K562 (cell line): ENCODE results near the gene FARP1. TPM values are rescaled to one million over a fixed set of nuclear protein-coding genes. Genes with fewer than 3 reads are reported as not detected.

Experiments used
- ATF1 ChIP-seq, 2 experiments: fragments of 450-650 bp in 1 of 2; IDR thresholded peaks; 2 replicates each; pipeline ENCODE4 v1.6.1; 2016; ENCODE audit warnings: missing compliant biosample characterization in 1 of 2, missing genetic modification characterization in 1 of 2
- ATF2 ChIP-seq: sonication (generic); formaldehyde crosslinking; IDR thresholded peaks from 2 replicates; pipeline ENCODE4 v1.8.1; 2022; ENCODE audit warnings: missing genetic modification reagents
- CBX5 ChIP-seq: IDR thresholded peaks from 2 replicates; pipeline ENCODE4 v1.6.1; 2014; ENCODE audit warnings: low read depth, borderline replicate concordance
- CSDE1 ChIP-seq, 2 experiments: fragments of 450-650 bp; IDR thresholded peaks; 2 replicates each; pipeline ENCODE4 v1.6.1; 2016; ENCODE audit warnings: mild to moderate bottlenecking in 1 of 2
- ELF2 ChIP-seq: fragments of 250-450 bp; sonication (Bioruptor Pico); IDR thresholded peaks from 2 replicates; pipeline ENCODE4 v1.5.0; 2021; ENCODE audit warnings: mild to moderate bottlenecking
- EP300 ChIP-seq: IDR thresholded peaks from 2 replicates; pipeline ENCODE4 v1.6.1; 2012; ENCODE audit warnings: low read length, improper control_type of control experiment
- EZH2 ChIP-seq: IDR thresholded peaks from 2 replicates; pipeline ENCODE4 v1.6.1; 2012; ENCODE audit warnings: low read depth, mild to moderate bottlenecking, inconsistent platforms, low read length, borderline replicate concordance
- FOXP4 ChIP-seq: sonication (generic); formaldehyde crosslinking; IDR thresholded peaks from 2 replicates; pipeline ENCODE4 v1.8.0; 2022; ENCODE audit warnings: mild to moderate bottlenecking, missing genetic modification reagents, borderline replicate concordance
- MED1 ChIP-seq: sonication (generic); formaldehyde crosslinking; IDR thresholded peaks from 2 replicates; pipeline ENCODE4 v1.8.1; 2023; ENCODE audit warnings: missing genetic modification reagents, borderline replicate concordance
- REST ChIP-seq, 2 experiments: fragments of 450-650 bp; formaldehyde crosslinking in 1 of 2; IDR thresholded peaks; 2 replicates each; pipeline versions ENCODE4 v1.4.0 to v1.6.1; 2014 to 2020; ENCODE audit warnings: mild to moderate bottlenecking in 2 of 2, borderline replicate concordance in 1 of 2, low read depth in 1 of 2
- STAT5A ChIP-seq: IDR thresholded peaks from 2 replicates; pipeline ENCODE4 v1.6.1; 2012; ENCODE audit warnings: low read length, inconsistent platforms, borderline replicate concordance
- TAF7 ChIP-seq: fragments of 450-650 bp; IDR thresholded peaks from 2 replicates; pipeline ENCODE4 v1.6.1; 2016; ENCODE audit warnings: missing genetic modification characterization, missing compliant biosample characterization
- ZEB2 ChIP-seq: fragments of 450-650 bp; IDR thresholded peaks from 2 replicates; pipeline ENCODE4 v1.6.1; 2016
- ZNF347 ChIP-seq: fragments of 450-650 bp; formaldehyde crosslinking; IDR thresholded peaks from 2 replicates; pipeline ENCODE4 v1.4.0; 2020; ENCODE audit warnings: low read depth, mild to moderate bottlenecking, moderate library complexity
- ZSCAN29 ChIP-seq: fragments of 450-650 bp; IDR thresholded peaks from 2 replicates; pipeline ENCODE4 v1.6.1; 2017
- polyA plus RNA-seq, 8 experiments: library from polyadenylated mRNA; depleted of rRNA in 4 of 8; stranded (reverse) in 5 of 8; unstranded in 3 of 8; fragments of >200 nt; fragmentation: Nextera tagmentation in 2 of 8; fragmentation: Illumina TruSeq in 1 of 8; extraction: Ambion mirVana in 2 of 8; extraction: Trizol in 1 of 8; gene quantifications; 2 replicates each; pipeline versions ENCODE4 v1.2.1 to v1.2.3, GENCODE V29; 2011 to 2014; ENCODE audit warnings: inconsistent platforms in 1 of 8, missing spikeins in 1 of 8
- total RNA-seq, 7 experiments: library from RNA; depleted of rRNA in 6 of 7; stranded (reverse); fragments of >200 nt in 6 of 7; fragmentation: Illumina TruSeq in 2 of 7; extraction: Trizol in 2 of 7; gene quantifications; 2 replicates each; pipeline versions ENCODE4 v1.2.1 to v1.2.3, GENCODE V29; 2011 to 2021; ENCODE audit warnings: low replicate concordance in 1 of 7

The FARP1 gene
- total and polyA plus RNA-seq, 9 of the 15 experiments (the other 6 are each of a cell fraction or from before 2014, with no cell fraction given): 0.03 to 0.29 (median 0.05) TPM; not detected in 3

GRCh38 chr13:98480915-98481877 lies 338.3 kb downstream of the FARP1 start (continued):
- TF ChIP-seq REST (IDR thresholded peaks at IDR 0.05; ENCODE audit: borderline replicate concordance): no peak
- TF ChIP-seq REST (CRISPR knock-in tag; IDR thresholded peaks at IDR 0.05; ENCODE audit: low read depth): no peak
- TF ChIP-seq CSDE1 (IDR thresholded peaks at IDR 0.05): no peak
- TF ChIP-seq CBX5: no peak
- TF ChIP-seq TAF7 (tag): no peak
- TF ChIP-seq EZH2: no peak
- TF ChIP-seq FOXP4 (CRISPR knock-in tag): no peak
- TF ChIP-seq STAT5A: peak; percentile 14; the same call in 1 of the 2 replicates
- TF ChIP-seq ZEB2: peak; percentile 94
- TF ChIP-seq MED1 (CRISPR knock-in tag): no peak
- TF ChIP-seq ATF1 (CRISPR knock-in tag; IDR thresholded peaks at IDR 0.05): no peak
- peak; percentile 53 for TF ChIP-seq ATF1 (tag; IDR thresholded peaks at IDR 0.05)
- no peak for TF ChIP-seq ELF2
- 0 out of 2 replicates have a peak, but pooled peaks have one; percentile 65 for TF ChIP-seq ZSCAN29
- peak; percentile 43; the same call in 1 of the 2 replicates for TF ChIP-seq EP300
- no peak for TF ChIP-seq ZNF347 (CRISPR knock-in tag)
- TF ChIP-seq ATF2: no peak
